NCI-H1092 (cell line): ENCODE measurements around the gene QKI.

Source experiments
- DNase-seq: peaks from one replicate; lab custom pipeline; 2025; lab: John Stamatoyannopoulos, UW

QKI gene

GRCh38 chr6:163486821-163487220 is 72.3 kb downstream of the QKI start:
- DNase-seq = no peak

DNA sequence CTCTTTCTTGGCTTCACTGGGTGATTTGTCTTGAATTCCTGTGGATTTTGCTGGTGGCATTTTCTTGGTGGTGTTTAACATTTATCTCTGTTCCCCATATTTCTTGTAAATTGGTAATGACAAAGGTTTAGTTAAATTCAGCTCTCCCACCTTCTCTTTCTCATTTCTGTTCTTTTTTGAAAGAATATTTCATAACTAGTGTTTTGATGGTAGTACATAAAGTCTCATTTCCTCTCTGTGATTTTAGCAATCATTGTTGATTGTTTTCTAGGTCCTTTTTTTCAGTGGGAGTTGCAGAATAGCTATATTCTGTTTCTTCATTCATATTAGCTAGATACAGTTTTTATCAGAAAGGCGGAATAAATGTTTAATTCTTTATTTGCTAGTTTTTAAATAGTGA is 73.1 kb downstream of the QKI start:
- DNase-seq = no peak

- no peak for DNase-seq
These were observed 75.1 kb downstream of the QKI start for GRCh38 chr6:163489584-163489983.

DNA sequence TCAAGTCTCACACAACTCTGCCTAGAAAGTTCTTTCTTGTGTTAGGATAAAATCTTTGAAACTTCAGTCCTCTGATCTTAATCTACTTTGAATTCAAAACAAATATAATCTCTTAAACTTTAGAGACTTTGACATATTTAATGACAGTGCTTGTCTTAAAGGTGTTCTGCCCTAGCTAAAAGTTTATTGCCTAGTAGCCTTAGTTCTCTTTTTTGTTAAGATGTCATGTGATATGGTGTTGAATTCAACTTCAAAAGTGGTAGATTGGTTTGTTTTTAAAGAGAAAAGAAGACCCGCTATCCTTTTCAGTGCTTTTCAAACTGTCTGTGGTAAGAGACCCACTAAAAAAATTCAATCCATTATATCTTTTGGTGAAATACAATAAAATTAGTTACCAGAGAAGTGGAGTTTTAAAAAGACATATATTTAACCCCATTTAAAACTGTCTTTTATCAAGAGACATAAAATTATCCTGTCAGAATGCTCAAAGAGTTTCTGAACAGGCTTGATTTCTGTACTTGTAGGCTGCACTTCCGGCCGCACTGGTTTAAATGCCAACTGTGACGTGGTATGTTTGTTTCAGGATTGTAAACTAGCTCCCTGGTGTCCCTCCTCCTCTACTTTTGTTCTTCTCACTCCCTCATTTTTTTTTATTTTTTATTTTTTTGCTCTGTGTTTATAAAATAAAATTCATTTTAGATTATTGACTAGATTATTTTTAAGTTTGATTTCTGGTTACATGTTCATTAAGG is 76.5 kb downstream of the QKI start:
- DNase-seq = no peak

DNA sequence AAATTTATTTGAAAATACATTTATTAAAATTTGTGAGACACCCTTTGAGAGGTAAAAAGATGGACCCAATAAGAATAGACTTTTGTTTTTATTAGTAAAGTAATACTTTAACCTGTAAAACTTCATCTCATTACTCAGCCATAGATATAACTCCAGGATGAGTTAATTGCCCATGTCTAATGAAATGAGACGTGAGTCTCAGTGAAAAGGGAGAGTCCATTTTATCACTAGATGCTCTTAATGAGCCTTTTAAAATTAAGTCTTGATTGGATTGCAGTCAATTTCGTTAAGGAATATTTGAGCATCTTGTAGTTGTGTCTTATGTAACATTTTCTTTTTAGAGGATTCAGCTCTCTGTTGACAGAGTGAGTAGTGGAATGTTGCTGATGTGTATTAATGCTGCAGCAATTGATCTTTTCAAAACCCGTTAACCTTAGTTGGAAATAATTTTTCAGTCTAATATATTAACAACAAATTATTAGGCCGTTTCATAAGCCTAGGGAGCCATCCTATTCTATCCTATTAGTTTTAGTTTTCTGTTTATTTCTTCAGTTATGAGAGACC is 77.3 kb downstream of the QKI start:
- DNase-seq = no peak

DNA sequence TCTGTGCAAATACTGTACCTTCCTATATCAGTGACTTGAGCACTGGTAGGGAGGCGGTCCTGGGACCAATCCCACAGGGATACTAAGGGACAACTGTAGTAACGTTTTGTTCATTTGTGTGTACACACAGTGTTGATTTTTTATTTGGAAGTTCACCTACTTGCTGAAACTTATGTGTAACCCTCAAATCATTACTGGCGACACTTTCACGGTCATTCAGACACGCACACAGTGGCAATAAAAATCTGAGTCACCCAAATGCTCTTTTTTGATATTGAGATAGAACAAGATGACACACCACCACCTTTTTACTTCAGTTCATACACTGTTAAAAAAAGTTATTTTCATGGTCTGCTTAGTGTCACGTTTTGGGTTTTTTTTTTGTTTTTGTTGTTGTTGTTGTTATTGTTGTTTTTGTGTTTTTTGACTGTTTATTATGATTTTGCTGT is 79.8 kb downstream of the QKI start:
- DNase-seq = no peak

GRCh38 chr6:163496205-163496604 is 81.7 kb downstream of the QKI start:
- DNase-seq = no peak

GRCh38 chr6:163500105-163500504 is 85.6 kb downstream of the QKI start:
- no peak for DNase-seq

DNA sequence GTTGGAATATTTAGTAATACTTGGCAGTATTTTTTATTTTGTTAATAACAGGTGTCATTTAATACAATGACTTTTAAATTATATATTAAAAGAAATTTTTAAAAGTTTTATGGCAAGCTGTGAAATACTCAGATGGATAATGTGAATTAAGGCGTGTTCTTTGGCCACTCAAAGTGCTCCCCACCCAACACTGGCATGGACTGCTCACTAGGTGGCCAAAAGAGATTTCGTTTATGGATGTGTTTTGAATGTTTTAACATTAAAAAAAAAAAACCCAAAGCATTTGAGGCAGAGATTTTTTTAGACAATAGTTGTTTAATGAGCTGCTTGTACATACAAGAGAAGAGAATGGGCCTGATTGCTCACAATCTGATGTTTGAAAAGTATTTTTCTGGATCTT is 86.5 kb downstream of the QKI start:
- DNase-seq = no peak

DNA sequence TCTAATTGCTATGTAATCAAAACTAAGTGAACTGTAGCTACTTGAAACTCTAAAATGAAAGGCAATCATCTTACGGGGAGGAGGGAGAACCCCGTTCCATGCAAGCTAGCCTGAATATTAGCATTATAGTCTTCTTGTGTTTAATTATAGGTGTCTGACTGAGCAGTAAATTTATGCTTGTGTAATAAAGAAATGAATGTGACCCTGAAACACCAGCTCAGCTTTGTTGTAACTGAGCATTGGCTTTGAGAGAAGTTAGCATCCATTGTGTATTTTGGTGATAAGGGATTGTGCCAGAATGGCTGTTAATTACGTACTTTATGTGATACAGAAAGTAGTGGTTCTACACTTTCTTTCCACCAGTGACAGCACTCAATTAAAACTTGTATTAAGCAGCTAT is 86.9 kb downstream of the QKI start:
- DNase-seq = no peak

DNA sequence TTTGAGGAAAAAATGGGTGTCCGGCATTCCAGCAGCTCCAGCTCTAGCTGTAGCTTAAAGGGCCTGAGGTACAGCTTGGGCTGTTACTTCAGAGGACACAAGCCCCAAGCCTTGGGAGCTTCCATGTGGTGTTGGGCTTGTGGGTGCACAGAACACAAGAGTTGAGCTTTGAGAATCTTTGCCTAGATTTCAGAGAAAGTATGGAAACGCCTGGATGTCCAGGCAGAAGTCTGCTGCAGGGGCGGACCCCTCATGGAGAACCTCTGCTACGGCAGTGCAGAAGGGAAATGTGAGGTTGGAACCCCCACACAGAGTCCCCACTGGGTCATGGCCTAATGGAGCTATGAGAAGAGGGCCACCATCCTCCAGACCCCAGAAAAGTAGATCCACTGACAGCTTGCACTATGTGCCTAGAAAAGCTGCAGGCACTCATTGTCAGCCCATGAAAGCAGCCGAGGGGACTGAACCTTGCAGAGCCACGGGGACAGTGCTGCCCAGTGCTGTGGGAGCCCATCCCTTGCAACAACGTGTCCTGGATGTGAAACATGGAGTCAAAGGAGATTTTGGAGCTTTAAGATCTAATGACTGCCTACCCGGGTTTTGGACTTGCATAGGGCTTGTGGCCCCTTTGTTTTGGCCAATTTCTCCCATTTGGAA is 90.6 kb downstream of the QKI start:
- no peak for DNase-seq

GRCh38 chr6:163507965-163508364 is 93.4 kb downstream of the QKI start:
- no peak for DNase-seq

- no peak for DNase-seq
These were observed 98.5 kb downstream of the QKI start for GRCh38 chr6:163513003-163513402.

GRCh38 chr6:163513570-163514166 is 99.2 kb downstream of the QKI start:
- DNase-seq = no peak

DNA sequence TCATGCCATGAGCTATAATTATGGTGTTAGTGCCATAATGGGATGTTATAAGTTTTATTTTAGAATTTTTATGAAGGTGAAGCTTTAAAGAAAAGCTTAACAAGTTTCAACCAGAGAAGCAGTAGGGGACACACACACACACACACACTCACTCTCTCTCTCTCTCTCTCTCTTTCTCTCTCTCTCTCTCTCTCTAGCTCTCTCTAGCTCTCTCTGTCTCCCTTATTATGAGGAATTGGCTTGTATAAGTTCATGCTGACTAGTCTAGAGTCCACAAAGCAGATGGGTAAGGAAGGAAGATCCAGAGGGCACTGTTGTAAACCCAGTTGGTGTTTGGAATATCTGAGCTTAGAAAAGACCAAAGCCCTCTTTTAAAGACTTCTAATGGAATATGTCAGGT is 102.4 kb downstream of the QKI start:
- DNase-seq = no peak

- no peak for DNase-seq
These were observed 106.4 kb downstream of the QKI start for GRCh38 chr6:163520956-163521355.

DNA sequence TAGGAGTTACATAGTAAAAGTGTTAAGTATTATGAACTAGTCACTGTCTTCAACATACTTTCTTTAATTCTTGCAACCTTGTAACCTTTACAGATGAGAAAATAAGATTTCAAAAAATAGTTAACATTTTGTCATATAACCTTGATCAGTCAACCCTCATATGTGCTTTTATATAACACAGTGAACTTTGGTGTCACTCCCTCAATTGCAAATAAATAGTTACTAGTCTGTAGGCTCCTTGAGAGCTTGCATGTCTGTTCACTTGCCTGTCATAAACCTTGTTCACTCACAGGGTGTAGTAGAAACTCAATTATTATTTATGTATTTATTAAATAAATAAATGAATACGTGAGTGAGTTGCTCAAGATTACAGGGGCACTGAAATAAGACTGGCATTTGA is 107.5 kb downstream of the QKI start:
- no peak for DNase-seq

GRCh38 chr6:163525926-163526325 is 111.4 kb downstream of the QKI start:
- no peak for DNase-seq

GRCh38 chr6:163526346-163526745 is 111.8 kb downstream of the QKI start:
- DNase-seq = no peak

DNA sequence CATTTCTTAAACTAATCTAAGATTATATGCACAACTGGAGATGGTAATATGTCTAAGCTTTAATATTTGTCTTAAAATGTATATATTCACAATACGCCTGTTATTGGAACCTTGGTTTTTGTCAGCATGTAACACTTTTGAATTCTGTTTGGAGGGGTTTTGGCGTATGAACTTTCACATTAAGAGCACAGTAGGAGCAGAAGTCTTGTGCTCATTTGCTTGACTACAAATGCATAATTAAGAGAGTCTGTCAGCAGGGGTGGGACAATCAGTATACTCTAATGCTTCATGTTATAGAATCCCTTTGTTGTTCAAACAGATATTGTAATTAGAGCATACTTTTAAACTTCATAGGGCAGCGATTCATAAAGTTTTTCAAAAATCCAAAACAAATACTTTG is 112.8 kb downstream of the QKI start:
- no peak for DNase-seq

DNA sequence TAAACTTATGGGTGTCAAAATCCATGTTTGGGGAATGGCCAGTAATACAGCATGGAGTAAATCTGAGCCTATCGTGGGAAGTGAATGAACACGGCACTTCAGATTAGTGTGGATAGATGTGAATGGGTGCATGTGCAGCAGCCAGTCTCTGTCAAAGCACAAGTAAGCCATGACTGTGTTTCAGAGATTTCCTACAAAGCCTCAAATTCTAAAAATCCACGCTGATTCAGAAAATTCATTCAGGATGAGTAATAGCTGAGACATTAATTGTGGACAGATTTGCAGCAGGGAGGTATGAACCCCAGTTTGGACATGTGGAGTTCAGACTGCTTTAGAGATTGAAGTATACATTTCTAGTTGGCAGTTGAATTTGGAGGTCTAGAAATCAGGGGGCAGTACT is 115.1 kb downstream of the QKI start:
- DNase-seq = no peak

- DNase-seq = no peak
These were observed 115.9 kb downstream of the QKI start for GRCh38 chr6:163530406-163530805.

DNA sequence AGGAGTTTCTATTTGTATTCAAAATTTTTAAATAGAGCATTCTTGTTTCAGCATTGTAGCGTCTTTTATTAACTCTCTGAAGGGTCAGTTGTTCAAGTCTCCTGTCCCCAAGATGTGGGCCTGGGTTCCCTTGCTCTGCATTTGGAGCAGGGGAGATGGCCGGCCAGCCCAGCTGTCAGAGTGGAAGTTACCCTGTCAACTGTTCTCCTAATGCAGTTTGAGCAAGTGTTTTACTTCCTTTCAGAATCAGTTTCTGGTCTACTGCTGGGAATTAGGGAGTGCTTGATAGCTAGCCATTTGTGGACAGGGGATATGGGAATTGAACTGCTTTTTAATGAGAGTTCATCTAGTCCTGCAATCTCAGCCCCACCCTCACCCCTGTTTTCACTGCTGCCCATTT is 116.6 kb downstream of the QKI start:
- no peak for DNase-seq
